ENCODE measurements around the gene SV2B. TPM values are rescaled to one million over a fixed set of nuclear protein-coding genes. Genes with fewer than 3 reads are reported as not detected.

SV2B gene
- total and polyA plus RNA-seq, 2 experiments from 2014 or later: 0.17 to 2.2 TPM

GRCh38 chr15:91109885-91110284, 9.8 kb downstream of the SV2B start:
- Histone ChIP-seq H2AFZ (no peak overlapping the region), H3K27me3 (peaks cover 28% of the 10 kb centered on the region), H3K4me1 (ENCODE audit: insufficient read depth) (no peaks in the 10 kb centered on the region), H3K79me2 (no peaks in the 10 kb centered on the region), H3K9me3 (ENCODE audit: low read depth) (no peaks in the 10 kb centered on the region), H3K36me3 (replicated peaks; ENCODE audit: insufficient read depth, low read depth) (no peaks in the 10 kb centered on the region), H3K4me3 (no peak overlapping the region), H3K4me2 (no peak overlapping the region), H3K9me2 (replicated peaks; ENCODE audit: insufficient read depth) (no peaks in the 10 kb centered on the region), H3K27ac (no peak overlapping the region), H4K20me1 (ENCODE audit: insufficient read depth, poor library complexity, severe bottlenecking) (no peaks in the 10 kb centered on the region)
- WGBS (ENCODE audit: low lambda C conversion rate, missing lambda C conversion rate): 90% methylated on average over 6 of the region's 6 CpGs
- TF ChIP-seq EZH2phosphoT487 (IDR thresholded peaks at IDR 0.05; ENCODE audit: low read depth, severe bottlenecking, unreplicated experiment) (no peak), CTCF (IDR thresholded peaks at IDR 0.05; ENCODE audit: poor library complexity) (no peak), EZH2 (IDR thresholded peaks at IDR 0.05; ENCODE audit: borderline replicate concordance) (no peak)
- no peak for DNase-seq (ENCODE audit: low spot score)

DNA sequence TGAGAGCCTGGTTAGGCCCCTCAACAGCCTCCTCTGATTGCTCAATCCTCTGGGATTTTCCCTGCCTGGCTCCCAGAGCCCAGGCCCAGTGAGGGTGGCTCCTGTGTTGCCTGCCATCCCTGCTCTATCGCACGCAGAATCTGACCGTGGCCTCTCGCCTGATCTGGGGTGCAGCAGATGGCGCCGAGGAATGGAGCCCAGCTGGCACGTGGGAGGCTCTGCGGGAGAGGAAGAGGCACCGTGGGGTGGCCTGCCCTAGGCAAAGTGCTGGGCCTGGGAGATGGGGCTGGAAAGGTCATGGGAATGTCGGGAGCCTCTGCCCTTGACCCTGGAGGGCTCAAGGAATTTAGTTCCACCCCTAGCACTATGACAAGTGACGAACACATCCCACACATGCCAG, 10.3 kb downstream of the SV2B start:
- no peak overlapping the region for H3K4me2 ChIP-seq
- 88% methylated on average over 11 of the region's 11 CpGs for WGBS (ENCODE audit: low lambda C conversion rate, missing lambda C conversion rate)
- no peak for TF ChIP-seq EZH2 (IDR thresholded peaks at IDR 0.05; ENCODE audit: borderline replicate concordance)
- no peak for TF ChIP-seq EZH2phosphoT487 (IDR thresholded peaks at IDR 0.05; ENCODE audit: low read depth, severe bottlenecking, unreplicated experiment)
- TF ChIP-seq CTCF (IDR thresholded peaks at IDR 0.05; ENCODE audit: poor library complexity): no peak

DNA sequence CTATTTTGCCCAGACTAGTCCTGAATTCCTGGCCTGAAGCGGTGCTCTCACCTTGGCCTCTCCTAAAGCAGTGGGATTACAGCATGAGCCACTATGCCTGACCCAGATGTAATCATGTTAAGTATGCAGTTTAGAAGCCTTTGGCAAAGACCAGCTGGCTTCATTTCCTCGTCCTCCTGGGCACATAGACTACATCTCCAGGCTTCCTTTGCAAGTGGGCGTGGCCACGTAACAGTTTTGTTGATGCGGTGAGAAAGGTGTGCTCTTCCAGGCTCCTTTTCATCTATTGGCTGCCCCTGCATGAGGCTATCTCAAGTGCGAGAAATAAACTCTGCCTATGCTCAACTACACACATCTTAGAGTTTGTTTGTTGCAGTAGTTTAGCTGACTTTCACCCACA, 13.0 kb downstream of the SV2B start:
- no peaks in the 10 kb centered on the region for H4K20me1 ChIP-seq (ENCODE audit: insufficient read depth, poor library complexity, severe bottlenecking)
- WGBS (ENCODE audit: low lambda C conversion rate, missing lambda C conversion rate): 55% methylated on average over 6 of the region's 6 CpGs
- H3K4me2 ChIP-seq: no peak overlapping the region
- TF ChIP-seq EZH2phosphoT487 (IDR thresholded peaks at IDR 0.05; ENCODE audit: low read depth, severe bottlenecking, unreplicated experiment): no peak
- no peak for TF ChIP-seq CTCF (IDR thresholded peaks at IDR 0.05; ENCODE audit: poor library complexity)
- no peak for TF ChIP-seq EZH2 (IDR thresholded peaks at IDR 0.05; ENCODE audit: borderline replicate concordance)
- no peaks in the 10 kb centered on the region for H3K4me1 ChIP-seq (ENCODE audit: insufficient read depth)
- no peak for DNase-seq (ENCODE audit: low spot score)
- H3K9me3 ChIP-seq (ENCODE audit: low read depth): no peaks in the 10 kb centered on the region
- no peaks in the 10 kb centered on the region for H3K9me2 ChIP-seq (replicated peaks; ENCODE audit: insufficient read depth)
- no peak overlapping the region for H2AFZ ChIP-seq
- H3K27ac ChIP-seq: no peak overlapping the region
- no peak overlapping the region for H3K4me3 ChIP-seq
- H3K79me2 ChIP-seq: no peaks in the 10 kb centered on the region
- peaks cover 23% of the 10 kb centered on the region for H3K27me3 ChIP-seq
- no peaks in the 10 kb centered on the region for H3K36me3 ChIP-seq (replicated peaks; ENCODE audit: insufficient read depth, low read depth)

More for the DNA sequence above, 10.3 kb downstream of the SV2B start:
- Histone ChIP-seq H3K4me1 (ENCODE audit: insufficient read depth) (no peaks in the 10 kb centered on the region), H3K9me3 (ENCODE audit: low read depth) (no peaks in the 10 kb centered on the region), H3K79me2 (no peaks in the 10 kb centered on the region), H3K27me3 (peaks cover 31% of the 10 kb centered on the region), H2AFZ (no peak overlapping the region), H4K20me1 (ENCODE audit: insufficient read depth, poor library complexity, severe bottlenecking) (no peaks in the 10 kb centered on the region), H3K27ac (no peak overlapping the region), H3K9me2 (replicated peaks; ENCODE audit: insufficient read depth) (no peaks in the 10 kb centered on the region), H3K4me3 (no peak overlapping the region), H3K36me3 (replicated peaks; ENCODE audit: insufficient read depth, low read depth) (no peaks in the 10 kb centered on the region)
- no peak for DNase-seq (ENCODE audit: low spot score)

DNA sequence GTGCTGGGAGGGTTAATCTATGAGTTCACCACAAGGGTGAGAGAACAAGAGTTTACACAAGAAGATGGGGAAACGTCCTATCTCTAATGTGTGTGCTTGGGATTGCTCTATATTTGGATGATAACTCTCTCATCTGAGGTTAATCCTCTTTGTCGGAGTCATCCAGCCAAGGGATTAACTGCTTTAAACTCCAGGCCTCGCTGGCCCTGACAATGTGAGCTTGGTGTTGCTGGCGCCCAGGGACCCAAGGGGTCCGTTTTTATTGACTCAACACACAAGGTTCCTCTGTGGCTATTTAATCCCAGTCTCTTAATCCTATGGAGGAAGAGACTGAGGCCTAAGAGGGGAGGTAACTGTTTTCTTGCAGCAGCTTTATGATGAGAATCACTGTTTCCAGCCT, 14.2 kb downstream of the SV2B start:
- H3K36me3 ChIP-seq (replicated peaks; ENCODE audit: insufficient read depth, low read depth): no peaks in the 10 kb centered on the region
- no peaks in the 10 kb centered on the region for H4K20me1 ChIP-seq (ENCODE audit: insufficient read depth, poor library complexity, severe bottlenecking)
- DNase-seq (ENCODE audit: low spot score): no peak
- TF ChIP-seq EZH2phosphoT487 (IDR thresholded peaks at IDR 0.05; ENCODE audit: low read depth, severe bottlenecking, unreplicated experiment): no peak
- TF ChIP-seq CTCF (IDR thresholded peaks at IDR 0.05; ENCODE audit: poor library complexity): no peak
- no peak for TF ChIP-seq EZH2 (IDR thresholded peaks at IDR 0.05; ENCODE audit: borderline replicate concordance)
- no peak overlapping the region for H3K27ac ChIP-seq
- no peak overlapping the region for H3K4me2 ChIP-seq
- no peaks in the 10 kb centered on the region for H3K9me2 ChIP-seq (replicated peaks; ENCODE audit: insufficient read depth)
- H3K4me1 ChIP-seq (ENCODE audit: insufficient read depth): no peaks in the 10 kb centered on the region
- peaks cover 17% of the 10 kb centered on the region for H3K27me3 ChIP-seq
- H3K9me3 ChIP-seq (ENCODE audit: low read depth): no peaks in the 10 kb centered on the region
- H2AFZ ChIP-seq: no peak overlapping the region
- no peaks in the 10 kb centered on the region for H3K79me2 ChIP-seq
- 41% methylated on average over 5 of the region's 5 CpGs for WGBS (ENCODE audit: low lambda C conversion rate, missing lambda C conversion rate)
- no peak overlapping the region for H3K4me3 ChIP-seq
